HG03442 (cell line): Measurements from ENCODE around the gene FOSL2.

Experiments used
- ATAC-seq: cut with Tn5 transposase; IDR thresholded peaks from one replicate; pipeline ENCODE4 v1.9.1; 2021; ENCODE audit warnings: mild to moderate bottlenecking, moderate library complexity; ENCODE audit not compliant: unreplicated experiment

The FOSL2 gene

DNA sequence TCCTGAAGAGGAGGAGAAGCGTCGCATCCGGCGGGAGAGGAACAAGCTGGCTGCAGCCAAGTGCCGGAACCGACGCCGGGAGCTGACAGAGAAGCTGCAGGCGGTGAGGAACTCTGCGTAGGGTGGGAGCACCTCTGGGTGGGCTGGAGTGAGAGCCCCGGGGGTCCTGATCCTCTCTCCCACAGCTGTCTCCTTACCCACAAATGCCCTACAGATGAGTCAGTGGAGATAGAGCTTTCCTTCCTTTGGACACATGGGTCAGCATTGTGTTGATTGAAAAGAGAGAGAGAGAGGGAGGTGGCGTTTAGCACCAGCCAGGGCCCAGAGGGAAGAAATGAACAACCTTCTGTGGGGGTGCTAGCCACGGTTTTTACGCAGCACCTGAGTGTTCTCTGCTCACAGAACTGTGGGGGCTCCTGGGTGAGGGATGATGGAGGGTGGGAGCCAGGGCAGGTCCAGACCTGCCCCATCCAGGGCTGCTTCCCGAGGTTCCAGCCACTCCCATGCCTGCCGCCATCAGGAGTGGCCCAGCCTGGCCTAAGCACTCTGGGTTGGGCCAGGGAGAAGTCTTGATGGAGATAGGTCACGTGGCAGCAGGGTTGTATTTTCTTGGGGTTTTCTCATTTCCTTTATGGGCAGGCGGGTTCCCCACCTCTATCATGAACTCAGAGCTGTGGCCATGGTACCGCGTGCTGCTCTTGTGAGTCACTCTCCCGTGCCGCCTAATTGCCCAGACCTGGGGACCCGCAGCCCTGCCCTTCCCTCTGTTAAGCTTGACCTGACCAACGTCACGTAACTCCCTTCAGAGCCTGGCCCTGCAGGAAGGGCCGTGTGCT, 16.3 kb downstream of the FOSL2 start:
- no peak for ATAC-seq

DNA sequence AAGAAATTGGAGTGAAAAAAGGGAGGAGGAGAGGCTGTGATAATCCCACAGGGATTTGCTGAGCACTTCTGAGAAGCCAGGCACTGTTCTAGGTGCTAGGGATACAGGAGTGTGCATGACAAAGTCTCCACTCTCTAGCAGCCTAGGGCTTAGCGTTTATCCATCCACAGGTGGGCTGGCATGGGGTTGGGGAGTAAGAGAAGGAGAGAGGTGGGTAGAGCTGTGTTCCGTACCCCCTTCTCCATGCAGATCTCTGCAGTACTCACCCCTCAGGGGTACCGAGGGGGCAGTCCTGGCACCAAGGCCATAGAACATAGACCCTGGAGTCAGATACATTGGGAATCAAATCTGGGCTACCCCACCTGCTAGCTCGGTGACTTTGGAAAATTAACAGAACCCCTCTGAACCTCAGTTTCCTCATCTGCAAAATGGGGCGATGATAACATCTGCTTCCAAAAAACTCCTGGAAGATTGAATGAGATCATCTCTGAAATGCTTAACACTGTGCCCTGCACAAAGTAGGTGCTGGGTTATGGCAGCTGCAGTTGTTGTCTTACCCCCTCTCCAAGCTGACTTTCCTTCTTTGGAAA, 18.6 kb downstream of the FOSL2 start:
- ATAC-seq = no peak

DNA sequence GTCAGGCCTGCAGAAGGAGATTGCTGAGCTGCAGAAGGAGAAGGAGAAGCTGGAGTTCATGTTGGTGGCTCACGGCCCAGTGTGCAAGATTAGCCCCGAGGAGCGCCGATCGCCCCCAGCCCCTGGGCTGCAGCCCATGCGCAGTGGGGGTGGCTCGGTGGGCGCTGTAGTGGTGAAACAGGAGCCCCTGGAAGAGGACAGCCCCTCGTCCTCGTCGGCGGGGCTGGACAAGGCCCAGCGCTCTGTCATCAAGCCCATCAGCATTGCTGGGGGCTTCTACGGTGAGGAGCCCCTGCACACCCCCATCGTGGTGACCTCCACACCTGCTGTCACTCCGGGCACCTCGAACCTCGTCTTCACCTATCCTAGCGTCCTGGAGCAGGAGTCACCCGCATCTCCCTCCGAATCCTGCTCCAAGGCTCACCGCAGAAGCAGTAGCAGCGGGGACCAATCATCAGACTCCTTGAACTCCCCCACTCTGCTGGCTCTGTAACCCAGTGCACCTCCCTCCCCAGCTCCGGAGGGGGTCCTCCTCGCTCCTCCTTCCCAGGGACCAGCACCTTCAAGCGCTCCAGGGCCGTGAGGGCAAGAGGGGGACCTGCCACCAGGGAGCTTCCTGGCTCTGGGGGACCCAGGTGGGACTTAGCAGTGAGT, 19.4 kb downstream of the FOSL2 start:
- ATAC-seq = no peak

DNA sequence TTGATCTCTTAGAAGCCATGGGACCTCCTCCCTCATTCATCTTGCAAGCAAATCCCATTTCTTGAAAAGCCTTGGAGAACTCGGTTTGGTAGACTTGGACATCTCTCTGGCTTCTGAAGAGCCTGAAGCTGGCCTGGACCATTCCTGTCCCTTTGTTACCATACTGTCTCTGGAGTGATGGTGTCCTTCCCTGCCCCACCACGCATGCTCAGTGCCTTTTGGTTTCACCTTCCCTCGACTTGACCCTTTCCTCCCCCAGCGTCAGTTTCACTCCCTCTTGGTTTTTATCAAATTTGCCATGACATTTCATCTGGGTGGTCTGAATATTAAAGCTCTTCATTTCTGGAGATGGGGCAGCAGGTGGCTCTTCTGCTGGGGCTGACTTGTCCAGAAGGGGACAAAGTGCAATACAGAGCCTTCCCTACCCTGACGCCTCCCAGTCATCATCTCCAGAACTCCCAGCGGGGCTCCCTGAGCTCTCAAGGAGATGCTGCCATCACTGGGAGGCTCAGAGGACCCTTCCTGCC, 20.0 kb downstream of the FOSL2 start:
- ATAC-seq = no peak

DNA sequence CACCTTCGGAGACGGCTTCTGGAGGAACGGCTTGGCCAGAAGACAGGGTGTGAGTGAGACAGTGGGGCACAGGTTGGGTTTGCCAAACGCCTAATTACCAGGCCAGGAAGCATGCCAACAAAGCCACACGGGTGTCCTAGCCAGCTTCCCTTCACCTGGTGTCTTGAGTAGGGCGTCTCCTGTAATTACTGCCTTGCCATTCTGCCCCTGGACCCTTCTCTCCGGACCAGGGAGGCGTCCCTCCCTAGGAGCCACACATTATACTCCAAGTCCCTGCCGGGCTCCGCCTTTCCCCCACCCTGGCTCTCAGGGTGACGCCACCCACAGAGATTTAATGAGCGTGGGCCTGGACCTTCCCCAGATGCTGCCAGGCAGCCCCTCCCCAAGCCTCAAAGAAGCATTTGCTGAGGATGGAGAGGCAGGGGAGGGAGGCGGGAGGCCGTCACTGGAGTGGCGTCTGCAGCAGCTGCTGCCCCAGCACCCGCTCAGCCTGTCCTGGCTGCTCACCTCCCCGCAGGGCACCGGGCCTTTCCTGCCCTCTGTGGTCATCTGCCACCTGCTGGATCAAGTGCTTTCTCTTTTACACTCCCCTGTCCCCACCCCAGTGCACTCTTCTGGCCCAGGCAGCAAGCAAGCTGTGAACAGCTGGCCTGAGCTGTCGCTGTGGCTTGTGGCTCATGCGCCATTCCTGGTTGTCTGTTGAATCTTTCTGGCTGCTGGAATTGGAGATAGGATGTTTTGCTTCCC, 20.7 kb downstream of the FOSL2 start:
- no peak for ATAC-seq

DNA sequence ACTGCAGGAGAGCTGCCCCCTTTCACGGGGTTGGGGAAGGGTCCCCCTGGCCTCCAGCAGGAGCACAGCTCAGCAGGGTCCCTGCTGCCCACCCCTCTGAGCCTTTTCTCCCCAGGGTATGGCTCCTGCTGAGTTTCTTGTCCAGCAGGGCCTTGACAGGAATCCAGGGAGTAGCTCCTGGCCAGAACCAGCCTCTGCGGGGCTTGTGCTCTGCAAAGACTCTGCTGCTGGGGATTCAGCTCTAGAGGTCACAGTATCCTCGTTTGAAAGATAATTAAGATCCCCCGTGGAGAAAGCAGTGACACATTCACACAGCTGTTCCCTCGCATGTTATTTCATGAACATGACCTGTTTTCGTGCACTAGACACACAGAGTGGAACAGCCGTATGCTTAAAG, 21.2 kb downstream of the FOSL2 start:
- no peak for ATAC-seq

DNA sequence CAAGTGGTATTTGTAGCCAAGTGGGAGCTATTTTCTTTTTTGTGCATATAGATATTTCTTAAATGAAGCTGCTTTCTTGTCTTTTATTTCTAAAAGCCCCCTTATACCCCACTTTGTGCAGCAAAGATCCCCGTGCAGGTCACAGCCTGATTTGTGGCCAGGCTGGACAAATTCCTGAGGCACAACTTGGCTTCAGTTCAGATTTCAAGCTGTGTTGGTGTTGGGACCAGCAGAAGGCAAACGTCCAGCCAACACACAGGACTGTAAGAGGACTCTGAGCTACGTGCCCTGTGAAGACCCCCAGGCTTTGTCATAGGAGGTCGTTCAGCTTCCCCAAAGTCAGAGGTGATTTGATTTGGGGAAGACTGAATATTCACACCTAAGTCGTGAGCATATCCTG, 21.9 kb downstream of the FOSL2 start:
- ATAC-seq = no peak

DNA sequence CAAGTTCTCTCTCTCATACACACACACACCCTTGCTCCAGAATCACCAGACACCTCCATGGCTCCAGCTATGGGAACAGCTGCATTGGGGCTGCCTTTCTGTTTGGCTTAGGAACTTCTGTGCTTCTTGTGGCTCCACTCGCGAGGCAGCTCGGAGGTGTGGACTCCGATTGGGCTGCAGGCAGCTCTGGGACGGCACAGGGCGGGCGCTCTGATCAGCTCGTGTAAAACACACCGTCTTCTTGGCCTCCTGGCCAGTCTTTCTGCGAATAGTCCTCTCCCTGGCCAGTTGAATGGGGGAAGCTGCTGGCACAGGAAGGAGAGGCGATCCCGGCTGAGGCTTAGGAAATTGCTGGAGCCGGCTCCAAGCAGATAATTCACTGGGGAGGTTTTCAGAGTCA, 22.4 kb downstream of the FOSL2 start:
- no peak for ATAC-seq

DNA sequence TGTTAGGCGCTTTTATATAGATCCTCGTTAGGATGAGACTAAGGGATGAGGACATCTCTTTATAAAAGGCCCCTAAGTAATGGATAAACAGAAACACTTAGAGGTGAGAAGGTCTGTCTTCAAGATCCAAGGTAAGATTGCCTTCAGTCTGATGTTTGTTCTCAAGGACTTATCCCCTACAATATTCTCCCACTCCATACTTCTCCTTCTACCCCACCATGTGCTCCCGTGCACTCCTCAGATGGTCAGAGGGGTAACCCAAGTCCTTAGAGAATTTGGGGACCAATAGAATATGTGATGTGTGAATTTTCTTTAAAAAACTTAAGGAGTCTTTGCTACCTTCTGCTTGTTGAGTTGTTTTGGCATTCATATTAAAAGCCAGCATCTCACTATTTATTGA, 23.1 kb downstream of the FOSL2 start:
- ATAC-seq = no peak

DNA sequence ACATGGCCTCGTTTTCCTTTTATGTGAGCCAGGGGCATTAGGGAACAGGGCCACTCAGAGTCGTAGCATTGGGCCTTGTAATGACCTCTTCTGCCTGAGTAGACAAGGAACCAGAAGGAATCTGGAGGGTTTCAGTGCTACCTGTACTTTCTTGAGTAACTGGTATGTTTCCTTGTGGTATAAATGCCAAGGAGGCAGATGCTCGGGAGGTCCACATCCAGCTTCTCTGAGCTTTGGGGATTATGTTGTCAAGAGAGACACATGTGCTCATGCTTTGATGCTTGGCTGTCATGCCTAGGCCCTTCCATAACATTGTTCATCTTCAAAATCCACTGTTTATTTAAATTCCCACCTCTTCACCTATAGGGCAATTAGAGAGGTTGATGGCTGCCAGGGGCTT, 26.3 kb downstream of the FOSL2 start:
- no peak for ATAC-seq

DNA sequence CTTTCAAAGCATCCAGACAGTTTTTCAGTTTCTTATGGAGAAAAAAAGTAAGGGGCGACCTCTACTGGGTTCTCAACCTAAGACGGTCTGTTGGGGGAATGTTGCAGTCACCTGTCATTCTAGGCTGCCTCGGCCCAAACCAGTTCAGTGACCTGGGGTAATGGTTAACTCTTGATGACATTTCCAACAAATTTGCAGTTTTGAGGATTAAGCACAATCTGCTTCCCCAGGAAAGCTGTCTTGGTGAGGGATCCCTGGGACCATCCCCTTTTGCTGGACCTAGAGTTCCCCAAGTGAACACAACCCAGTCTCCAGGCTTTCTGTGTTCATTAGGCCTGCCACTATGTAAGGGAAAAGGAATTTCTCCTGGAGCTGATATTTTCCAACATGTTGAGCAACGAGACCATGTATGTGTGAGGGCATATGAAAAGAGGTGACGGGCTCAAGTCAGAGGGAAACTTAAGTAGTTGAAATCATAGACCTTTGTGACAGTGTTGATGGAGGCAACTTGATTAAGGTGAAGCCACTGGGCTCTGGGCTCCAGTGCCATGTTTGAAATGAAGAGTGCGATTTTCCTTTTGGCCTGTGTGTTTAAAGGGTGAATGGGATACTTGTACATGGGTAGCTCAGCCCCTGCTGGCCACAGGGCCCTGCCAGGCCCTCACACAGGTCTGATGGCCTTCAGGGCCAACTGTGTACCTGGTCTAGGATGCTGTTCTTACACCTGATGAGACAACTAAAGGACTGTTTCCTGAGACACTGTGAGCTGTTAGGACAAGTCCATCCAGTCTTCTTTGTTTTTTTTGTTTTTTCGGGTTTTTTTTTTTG, 27.0 kb downstream of the FOSL2 start:
- ATAC-seq = no peak

DNA sequence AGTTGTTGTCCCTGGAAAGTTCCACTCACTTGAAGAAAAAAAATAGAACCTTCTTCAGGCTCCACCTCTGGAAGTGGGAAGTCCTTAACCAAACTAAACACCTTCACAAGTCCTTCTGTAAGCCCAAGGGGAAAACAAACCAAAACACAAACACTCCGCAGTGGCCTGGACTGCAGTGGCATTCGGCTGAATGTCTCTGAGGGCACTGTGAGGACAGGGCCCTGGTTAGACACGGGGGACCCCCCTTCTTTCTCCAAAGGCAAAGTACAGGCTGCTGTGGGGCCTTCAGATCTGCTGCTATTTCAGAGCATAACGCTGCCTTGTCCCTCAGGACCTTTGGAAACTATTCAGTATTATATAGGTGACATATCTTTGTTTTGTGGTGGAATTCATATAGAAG, 28.1 kb downstream of the FOSL2 start:
- ATAC-seq = no peak

DNA sequence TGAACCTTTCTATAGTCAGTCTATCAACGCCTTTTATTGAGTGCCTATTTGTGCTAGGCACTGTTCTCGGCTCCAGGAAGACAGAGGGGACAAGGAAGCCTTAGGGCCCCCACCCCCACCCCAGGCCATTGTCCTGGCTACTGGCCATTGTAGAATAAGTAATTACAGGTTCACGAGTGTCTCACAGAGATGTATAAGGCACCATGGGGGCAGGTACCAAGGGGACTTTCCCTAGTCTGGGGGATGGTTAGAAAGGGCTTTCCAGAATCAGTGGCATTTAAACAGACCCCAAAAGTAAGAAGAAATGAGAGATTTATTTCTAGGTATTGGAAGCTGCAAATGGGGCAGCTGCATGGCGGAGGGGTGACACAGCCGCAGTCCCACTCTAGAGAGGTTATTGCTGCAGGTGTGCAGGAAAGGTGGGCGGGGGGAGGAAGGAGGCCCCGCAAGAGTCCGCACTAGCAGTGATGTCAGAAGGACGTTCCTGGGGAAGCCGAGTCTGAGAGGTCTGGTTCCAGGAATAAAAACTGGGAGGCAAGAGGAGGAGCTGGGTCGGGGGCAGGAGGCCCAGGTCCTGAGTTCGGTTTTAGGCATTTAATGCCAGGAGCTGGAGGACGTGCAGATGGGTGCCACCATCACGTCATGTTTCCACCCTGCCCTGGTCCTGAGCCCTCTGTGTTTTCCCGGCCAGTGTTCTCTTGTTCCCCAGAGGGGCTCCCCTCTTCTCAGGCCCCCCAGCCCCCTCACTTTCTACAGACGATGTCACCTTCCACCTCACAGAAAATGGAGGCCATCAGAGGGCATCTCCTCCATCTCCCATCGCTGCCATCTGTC, 30.5 kb downstream of the FOSL2 start:
- ATAC-seq = no peak

DNA sequence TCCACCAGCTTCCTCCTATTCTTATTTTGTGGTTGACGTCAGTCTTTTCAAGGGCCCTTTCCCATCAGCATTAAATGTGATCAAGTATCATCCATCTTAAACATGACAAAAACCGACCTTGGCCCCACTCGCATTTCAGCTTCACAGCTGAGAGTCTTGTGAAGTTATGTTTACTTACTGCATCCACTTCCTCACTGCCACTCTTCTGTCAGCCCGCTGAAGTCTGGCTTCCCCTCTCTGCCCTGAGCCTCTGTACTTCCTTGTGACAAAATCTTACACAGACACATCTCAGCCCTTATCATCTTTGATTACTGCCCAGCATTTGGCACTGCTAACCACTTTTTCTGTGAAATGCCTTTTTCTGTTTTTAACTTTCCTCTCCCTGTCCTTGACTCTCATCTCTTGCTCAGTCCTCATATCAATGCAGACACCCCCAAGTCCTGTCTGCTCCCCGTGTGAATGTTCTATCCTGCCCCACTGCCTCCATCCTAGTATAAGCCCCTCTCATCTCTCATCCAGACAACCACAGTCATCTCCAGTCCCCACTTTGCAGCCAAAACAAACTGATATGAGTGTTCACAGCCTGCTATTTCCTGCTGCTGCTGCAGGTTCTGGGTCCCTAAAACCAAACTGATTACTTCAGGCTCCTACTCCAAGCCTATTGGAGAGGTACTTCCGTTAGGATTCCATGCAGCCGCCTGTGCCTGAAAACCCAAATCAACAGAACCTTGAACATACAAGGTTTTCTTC, 31.4 kb downstream of the FOSL2 start:
- ATAC-seq = no peak

DNA sequence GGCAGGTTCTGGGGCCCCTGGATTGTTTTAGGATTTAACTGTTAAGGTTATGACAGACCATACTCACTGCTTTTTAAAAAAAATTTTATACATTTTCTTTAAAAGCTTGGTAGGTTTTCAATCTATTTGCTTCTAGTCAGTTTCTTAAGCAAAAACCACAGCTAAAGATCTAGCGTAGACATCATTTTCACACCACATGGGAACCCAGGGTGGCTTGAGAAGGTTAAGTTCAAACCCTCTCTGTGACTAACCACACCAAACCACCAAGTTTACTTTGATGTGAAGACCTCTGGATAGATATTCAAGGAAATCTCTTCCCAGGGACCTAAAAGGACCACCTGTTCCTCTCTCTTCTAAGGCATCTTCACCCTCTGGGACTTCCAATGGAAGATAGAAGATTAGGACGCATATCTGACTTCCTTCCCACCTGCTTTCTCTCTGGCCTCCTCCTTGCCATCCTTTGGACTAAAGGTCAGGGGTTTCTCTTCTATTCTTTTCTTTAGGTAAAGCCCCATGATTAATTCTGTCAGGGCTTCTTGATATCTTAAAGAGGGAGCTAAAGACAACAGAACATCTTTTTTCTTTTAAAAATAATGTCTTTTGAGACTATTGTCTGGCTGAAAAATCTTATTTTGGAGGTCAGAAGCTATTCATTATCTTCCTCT, 32.3 kb downstream of the FOSL2 start:
- no peak for ATAC-seq

DNA sequence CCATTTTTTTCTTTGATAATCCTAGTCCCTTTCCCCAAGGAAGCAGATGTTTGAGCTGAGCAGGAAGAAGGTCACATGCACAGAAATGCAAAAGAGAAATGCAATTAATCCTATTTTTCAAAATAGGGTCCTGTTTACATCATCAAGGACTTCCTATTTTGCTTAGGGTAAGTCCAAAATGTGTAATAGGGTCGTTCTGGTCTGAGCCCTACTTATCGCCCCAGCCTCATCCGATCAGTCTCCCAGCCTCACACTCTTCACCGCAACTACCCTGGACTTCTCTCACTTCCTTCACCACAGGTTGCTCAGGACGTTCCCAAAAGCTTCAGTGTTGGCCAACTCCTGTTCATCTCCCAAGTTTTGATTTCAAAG, 32.8 kb downstream of the FOSL2 start:
- no peak for ATAC-seq

DNA sequence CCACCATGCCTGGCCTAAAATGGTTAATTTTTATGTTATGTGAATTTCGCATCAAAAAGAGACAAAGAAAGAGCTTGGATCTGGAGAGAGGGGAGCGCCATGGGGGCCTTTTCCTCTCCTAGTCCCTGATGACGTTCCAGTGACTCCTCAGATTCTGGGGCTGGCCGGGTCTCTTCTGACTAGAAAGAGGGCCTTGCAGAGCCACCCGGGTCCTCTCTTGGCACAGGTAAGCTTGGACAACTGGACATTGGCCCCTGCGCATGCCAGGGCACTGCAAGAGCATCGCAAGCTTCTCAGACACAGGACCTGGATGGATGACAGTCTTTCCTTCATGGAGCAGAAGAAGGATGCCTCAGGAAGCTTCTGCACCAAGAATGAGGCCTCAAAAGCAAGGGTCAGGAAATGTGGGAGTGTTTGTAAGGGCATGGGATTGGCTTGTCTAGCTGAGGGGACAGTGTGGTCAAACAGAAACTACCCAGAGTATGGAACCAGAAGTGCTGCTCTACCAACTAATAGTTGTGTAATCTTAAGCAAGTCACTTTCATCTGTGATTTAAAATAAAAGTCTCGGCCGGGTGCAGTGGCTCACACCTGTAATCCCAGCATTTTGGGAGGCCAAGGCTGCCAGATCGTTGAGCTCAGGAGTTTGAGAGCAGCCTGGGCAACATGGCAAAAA, 35.2 kb downstream of the FOSL2 start:
- no peak for ATAC-seq

DNA sequence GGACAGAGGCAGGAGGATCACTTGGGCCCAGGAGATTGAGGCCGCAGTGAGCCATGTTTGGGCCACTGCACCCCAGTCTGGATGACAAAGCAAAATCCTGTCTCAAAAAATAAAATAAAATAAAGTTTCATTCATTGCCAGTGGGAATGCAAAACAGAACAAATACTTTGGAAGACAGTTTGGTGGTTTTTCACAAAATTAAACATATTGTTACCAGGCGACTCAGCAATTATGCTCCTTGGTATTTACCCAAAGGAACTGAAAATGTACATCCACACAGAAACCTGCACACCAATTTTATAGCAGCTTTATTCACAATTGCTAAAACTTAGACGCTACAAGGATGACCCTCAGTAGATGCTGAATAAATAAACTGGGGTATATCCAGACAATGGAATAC, 35.8 kb downstream of the FOSL2 start:
- ATAC-seq = no peak
